GM12874 (cell line): ENCODE measurements around the gene SYS1.

ENCODE experiments used
- TF ChIP-seq, protein P1 (sequence below): IDR thresholded peaks from 2 replicates; pipeline ENCODE4 v1.5.1; 2011; ENCODE audit warnings: low read depth, mild to moderate bottlenecking, control low read depth, low read length, moderate library complexity; ENCODE audit not compliant: insufficient read depth

SYS1 gene

DNA sequence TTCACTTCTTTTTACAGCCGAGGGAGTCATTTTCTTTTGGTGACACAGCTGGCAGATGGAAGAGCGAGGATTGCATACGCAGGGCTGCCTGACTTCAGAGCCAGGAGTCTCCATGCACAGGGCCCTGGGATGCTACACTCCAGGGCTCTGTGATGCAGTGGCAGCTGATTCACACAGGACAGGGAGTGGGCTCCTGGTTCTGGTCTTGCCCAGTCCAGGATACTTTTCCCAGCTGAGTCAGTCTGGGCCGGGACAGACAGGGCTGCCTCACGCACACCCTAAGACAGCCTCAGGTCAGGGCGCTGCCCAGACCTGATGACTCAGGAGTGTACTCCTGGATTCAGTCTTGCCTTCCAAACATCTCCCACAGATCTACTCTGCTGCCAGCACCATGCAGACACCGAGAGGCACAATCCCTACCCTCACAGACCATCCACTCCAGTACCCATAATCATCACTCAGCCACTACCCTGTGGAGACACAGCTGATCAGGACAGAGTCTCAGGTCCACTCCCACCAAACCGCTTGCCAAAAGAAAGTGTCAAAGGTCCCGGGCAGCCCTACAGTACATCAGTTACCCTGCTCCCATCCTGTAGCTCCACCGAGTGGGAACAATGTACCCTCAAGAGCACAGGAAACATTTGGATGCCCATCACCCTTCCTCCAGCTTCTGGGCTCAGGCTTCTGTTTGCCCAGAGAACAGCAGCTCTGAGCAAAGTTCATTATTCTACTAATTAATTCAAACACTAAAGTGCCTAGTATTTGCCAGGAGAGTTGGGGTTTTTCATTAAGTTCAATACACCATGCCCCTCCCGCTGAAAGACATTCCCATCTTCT lies 26.2 kb upstream of the SYS1 start:
- TF ChIP-seq, protein P1, sequence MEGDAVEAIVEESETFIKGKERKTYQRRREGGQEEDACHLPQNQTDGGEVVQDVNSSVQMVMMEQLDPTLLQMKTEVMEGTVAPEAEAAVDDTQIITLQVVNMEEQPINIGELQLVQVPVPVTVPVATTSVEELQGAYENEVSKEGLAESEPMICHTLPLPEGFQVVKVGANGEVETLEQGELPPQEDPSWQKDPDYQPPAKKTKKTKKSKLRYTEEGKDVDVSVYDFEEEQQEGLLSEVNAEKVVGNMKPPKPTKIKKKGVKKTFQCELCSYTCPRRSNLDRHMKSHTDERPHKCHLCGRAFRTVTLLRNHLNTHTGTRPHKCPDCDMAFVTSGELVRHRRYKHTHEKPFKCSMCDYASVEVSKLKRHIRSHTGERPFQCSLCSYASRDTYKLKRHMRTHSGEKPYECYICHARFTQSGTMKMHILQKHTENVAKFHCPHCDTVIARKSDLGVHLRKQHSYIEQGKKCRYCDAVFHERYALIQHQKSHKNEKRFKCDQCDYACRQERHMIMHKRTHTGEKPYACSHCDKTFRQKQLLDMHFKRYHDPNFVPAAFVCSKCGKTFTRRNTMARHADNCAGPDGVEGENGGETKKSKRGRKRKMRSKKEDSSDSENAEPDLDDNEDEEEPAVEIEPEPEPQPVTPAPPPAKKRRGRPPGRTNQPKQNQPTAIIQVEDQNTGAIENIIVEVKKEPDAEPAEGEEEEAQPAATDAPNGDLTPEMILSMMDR: no peak

DNA sequence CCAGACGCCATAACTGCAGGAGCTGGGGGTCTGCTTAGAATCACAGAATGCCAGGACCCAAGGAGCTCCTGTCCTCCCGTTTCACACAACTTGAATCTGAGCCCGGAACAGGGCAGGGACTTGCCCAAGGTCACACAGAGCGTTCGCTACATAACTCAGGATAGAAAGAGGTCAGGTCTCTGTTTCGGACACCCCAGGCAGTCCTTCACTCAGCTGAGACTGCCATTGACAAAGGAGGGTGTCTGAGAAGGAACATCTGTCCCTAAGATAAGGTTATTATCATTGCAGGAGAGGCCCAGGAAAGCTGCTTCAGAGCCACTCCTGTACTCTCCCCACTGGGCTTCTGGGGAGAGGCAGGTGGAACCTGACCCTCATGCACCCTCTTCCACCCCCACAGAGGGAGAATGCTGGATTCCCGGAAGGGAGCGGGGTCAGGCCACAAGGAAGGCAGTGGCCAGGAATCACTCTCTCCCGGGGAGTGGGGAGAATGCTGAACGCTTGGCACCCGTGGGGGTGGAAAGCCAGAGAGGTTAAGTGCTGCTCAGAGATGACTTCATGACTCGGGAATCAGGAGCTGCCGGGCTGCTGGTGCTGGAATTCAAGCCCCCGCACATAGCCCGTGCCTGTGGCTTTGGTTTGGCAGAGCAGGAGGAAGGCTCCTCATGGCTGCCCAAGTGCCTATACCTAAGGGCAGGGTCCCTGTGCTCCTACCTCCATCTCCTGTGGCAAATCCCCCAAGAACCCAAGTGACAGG lies 25.4 kb upstream of the SYS1 start:
- TF ChIP-seq, protein P1: no peak

DNA sequence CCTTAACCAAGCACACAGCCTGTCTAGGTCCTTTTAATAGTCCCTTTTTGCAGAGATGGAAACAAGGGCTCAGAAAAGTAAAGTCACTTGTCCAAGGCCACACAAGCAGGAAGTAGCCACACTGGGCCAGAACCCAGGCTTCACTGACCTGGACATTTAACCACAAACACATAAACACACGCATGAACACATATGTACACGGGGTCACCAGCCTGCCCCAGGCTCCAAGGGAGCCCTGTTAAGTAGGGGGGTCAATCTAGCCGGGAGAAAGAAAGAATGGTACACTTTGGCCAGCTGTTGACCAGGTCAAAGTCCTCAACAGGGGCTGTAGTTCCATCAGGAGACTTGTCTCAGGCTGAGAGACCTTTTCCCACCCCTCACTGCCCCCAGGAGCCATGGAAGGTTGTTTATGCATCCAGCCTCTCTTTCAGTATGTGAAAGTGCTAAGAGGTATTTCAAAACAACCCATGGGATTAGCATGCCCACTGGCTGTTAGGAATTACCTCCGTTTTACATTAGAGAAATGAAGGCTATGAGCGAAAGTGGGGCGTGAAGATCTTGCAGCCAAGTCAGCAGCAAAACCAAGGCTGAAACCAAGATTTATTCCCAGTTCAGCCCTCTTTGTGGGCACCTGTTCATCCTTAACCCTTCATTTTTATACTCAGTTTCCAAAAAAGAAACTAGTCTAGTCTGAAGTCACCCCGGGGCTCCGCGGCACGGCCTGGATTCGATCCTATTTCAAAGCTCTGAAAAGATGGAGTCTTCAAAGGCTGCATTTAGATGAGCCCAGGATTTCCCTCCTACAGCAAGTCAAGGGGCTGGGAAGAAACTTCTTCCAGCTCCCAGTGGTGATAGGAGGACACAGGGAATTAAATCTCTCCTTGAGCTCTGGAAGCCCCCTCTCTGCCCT lies 24.6 kb upstream of the SYS1 start:
- TF ChIP-seq, protein P1: no peak

DNA sequence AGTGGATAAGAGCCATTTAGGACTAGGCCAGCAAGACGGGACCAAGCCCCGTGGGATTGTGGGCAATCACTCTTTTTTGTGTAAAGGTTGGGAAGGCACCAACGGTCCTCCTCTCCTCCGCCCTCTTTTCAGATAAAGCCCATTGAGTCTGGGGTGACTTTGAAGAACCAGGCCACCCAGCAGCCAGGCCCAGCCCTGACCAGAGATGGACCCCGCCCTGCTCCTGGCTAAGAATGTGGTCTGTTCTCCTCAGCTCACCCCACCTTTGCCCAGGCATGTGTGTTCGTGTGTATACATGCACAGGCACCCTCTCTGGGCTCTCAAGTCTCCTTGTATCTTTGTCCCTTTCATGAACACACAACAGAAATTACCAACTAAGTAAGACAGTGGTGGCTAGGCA lies 23.9 kb upstream of the SYS1 start:
- TF ChIP-seq, protein P1: no peak

DNA sequence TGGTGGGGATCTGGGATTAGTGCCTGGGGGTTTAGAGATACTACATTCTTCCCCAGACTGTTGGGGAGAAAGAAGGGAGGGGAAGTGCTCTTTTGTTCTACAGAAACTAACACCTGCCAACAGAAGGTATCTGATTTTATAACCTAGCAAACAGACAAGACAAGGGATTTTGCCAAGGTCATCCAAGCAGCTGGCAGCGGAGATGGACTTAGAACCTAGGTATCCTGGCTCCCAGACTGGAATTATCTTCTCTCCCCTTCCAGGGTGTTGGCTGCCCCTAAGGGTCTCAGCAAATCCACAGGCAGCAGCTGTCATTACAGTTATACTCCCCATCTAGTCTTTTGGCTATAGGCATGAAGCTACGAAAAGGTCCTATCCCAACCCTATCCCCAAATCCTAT lies 23.2 kb upstream of the SYS1 start:
- TF ChIP-seq, protein P1: no peak

DNA sequence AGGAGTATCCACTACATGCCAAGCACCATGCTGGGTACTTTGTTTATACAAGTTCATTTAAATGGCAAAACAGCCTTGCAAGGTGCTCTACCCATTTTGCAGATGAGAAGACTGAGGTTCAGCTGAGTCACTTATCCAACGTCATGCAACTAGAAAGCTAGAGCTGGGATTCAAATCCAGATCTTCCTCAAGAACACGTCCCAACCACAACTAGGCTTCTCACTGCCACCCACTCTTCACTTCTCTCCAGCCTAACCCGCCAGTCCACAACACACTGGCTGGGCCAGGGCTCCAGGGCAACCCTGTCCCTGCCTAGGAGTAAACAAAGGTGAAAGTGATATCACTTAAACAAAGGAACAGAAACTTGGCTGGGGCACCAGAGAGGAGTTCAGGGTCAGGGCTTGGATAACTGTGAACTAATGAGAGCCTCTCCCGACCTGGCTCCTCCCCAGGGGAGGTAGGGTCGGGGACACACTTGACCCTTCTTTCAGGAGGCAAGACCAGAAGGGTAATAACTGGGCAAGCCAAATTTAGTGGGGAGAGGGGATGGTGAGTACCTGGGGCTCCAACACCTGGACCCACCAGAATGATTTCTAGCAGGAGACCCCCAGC lies 22.6 kb upstream of the SYS1 start:
- TF ChIP-seq, protein P1: no peak
